Breast epithelium (tissue), 4 donors: ENCODE data around the gene RGS7. TPM values are rescaled to one million over a fixed set of nuclear protein-coding genes. Genes with fewer than 3 reads are reported as not detected.

ENCODE experiments used
- DNase-seq, 2 donors: peaks; one replicate each; pipeline ENCODE4 v3.0.0-alpha.2; 2019; ENCODE audit warnings: low spot score in 2 of 2
- H3K27ac ChIP-seq, 2 donors: fragments of 200-600 bp; sonication (generic) in 1 of 2; one replicate each; pipeline ENCODE4 v1.5.1; 2016 to 2019; ENCODE audit warnings: mild to moderate bottlenecking in 1 of 2
- H3K27me3 ChIP-seq, 2 donors: fragments of 200-600 bp; sonication (generic) in 1 of 2; one replicate each; pipeline versions ENCODE4 v1.5.1 to v1.6.0; 2017 to 2019; ENCODE audit warnings: control low read depth in 1 of 2, mild to moderate bottlenecking in 1 of 2
- H3K36me3 ChIP-seq: fragments of 200-600 bp; one replicate; pipeline ENCODE4 v1.5.1; 2019
- H3K4me1 ChIP-seq, 2 donors: fragments of 200-600 bp; sonication (generic); one replicate each; pipeline ENCODE4 v1.5.1; 2016 to 2019; ENCODE audit warnings: control low read depth in 1 of 2
- H3K4me3 ChIP-seq, 3 donors: fragments of 200-600 bp; sonication (generic); 1 replicate in 2 of 3; 2 replicates in 1 of 3; pipeline ENCODE4 v1.5.1; 2016 to 2019; ENCODE audit warnings: mild to moderate bottlenecking in 3 of 3, moderate library complexity in 2 of 3
- H3K9me3 ChIP-seq, 2 donors: fragments of 200-600 bp; sonication (generic) in 1 of 2; one replicate each; pipeline ENCODE4 v1.5.1; 2016 to 2019; ENCODE audit warnings: control low read depth in 1 of 2
- CTCF ChIP-seq, 3 donors: fragments of 450-650 bp; IDR thresholded peaks; one replicate each; pipeline ENCODE4 v1.5.1; 2016 to 2017; ENCODE audit warnings: antibody characterized with exemption in 3 of 3, mild to moderate bottlenecking in 3 of 3, moderate library complexity in 3 of 3
- POLR2A ChIP-seq: fragments of 450-650 bp; IDR thresholded peaks from one replicate; pipeline ENCODE4 v1.6.1; 2016; ENCODE audit warnings: antibody characterized with exemption, mild to moderate bottlenecking, moderate library complexity
- POLR2AphosphoS5 ChIP-seq, 3 donors: sonication (generic); formaldehyde crosslinking; IDR thresholded peaks; one replicate each; pipeline ENCODE4 v1.6.1; 2017; ENCODE audit warnings: antibody characterized with exemption in 3 of 3
- intact Hi-C: fragments of 100-400 bp; cut with DNase I; formaldehyde crosslinking; loops from one replicate; pipeline ENCODE4 v1.15.1; 2023; ENCODE audit warnings: low total_unique reads
- total RNA-seq, 3 donors: library from RNA; depleted of rRNA; stranded (reverse); fragments of >200 nt; gene quantifications; one replicate each; pipeline ENCODE4 v1.1.0, GENCODE V29; 2016

Gene RGS7
- total RNA-seq, 3 donors from 2014 or later: 0.16 TPM; not detected in 2

- no peaks in the 10 kb centered on the region for H3K4me1 ChIP-seq
- H3K27ac ChIP-seq: no peak overlapping the region
- H3K27me3 ChIP-seq: no peaks in the 10 kb centered on the region
- no peaks in the 10 kb centered on the region for H3K36me3 ChIP-seq
- TF ChIP-seq POLR2A: no peak
- no peak for TF ChIP-seq POLR2AphosphoS5 (IDR thresholded peaks at IDR 0.05)
- TF ChIP-seq CTCF (IDR thresholded peaks at IDR 0.05): no peak
- H3K4me3 ChIP-seq: no peak overlapping the region
- no peak for DNase-seq
- H3K9me3 ChIP-seq: no peaks in the 10 kb centered on the region
- intact Hi-C loops: no loop called here
Measured at GRCh38 chr1:240821925-240822324, 535.1 kb downstream of the RGS7 start.

GRCh38 chr1:240820816-240821215 lies 536.2 kb downstream of the RGS7 start:
- TF ChIP-seq POLR2AphosphoS5 (IDR thresholded peaks at IDR 0.05) (no peak), POLR2A (no peak), CTCF (IDR thresholded peaks at IDR 0.05) (no peak)
- Histone ChIP-seq H3K4me3 (no peak overlapping the region), H3K36me3 (no peaks in the 10 kb centered on the region), H3K9me3 (no peaks in the 10 kb centered on the region), H3K27ac (no peak overlapping the region), H3K4me1 (no peaks in the 10 kb centered on the region), H3K27me3 (no peaks in the 10 kb centered on the region)
- intact Hi-C loops: no loop called here
- no peak for DNase-seq

- no peak overlapping the region for H3K27ac ChIP-seq
- no peaks in the 10 kb centered on the region for H3K4me1 ChIP-seq
- H3K36me3 ChIP-seq: no peaks in the 10 kb centered on the region
- H3K9me3 ChIP-seq: no peaks in the 10 kb centered on the region
- TF ChIP-seq POLR2AphosphoS5 (IDR thresholded peaks at IDR 0.05): no peak
- DNase-seq: no peak
- no peak overlapping the region for H3K4me3 ChIP-seq
- H3K27me3 ChIP-seq: no peaks in the 10 kb centered on the region
- intact Hi-C loops: no loop called here
Measured at GRCh38 chr1:240816472-240816871, 540.5 kb downstream of the RGS7 start.

GRCh38 chr1:240813720-240814119 lies 543.3 kb downstream of the RGS7 start:
- H3K27ac ChIP-seq: no peak overlapping the region
- DNase-seq: no peak
- H3K36me3 ChIP-seq: no peaks in the 10 kb centered on the region
- H3K27me3 ChIP-seq: no peaks in the 10 kb centered on the region
- H3K4me1 ChIP-seq: no peaks in the 10 kb centered on the region
- H3K4me3 ChIP-seq: no peak overlapping the region
- no peaks in the 10 kb centered on the region for H3K9me3 ChIP-seq
- no peak for TF ChIP-seq POLR2AphosphoS5 (IDR thresholded peaks at IDR 0.05)
- intact Hi-C loops: no loop called here

DNA sequence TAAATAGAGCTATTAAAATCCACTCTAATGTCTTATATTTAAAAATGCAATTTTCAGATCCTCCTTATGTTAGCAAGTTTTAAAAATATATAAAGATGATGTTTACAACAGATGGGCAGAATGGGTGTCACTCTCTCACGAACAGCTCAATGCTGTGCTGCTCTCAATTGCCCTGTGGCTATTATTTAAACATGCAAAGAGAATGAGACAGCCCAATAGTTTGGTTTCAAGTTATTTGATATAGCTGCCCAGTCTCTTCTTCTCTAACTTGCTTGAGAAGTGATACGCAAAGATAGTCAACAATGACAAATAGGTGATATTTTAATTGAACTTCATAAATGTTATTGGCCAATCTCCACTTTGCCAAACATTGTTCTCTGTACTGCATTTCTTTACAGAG lies 545.7 kb downstream of the RGS7 start:
- DNase-seq: no peak
- intact Hi-C loops: no loop called here
- Histone ChIP-seq H3K27ac (no peak overlapping the region), H3K4me3 (no peak overlapping the region), H3K27me3 (no peaks in the 10 kb centered on the region), H3K36me3 (no peaks in the 10 kb centered on the region), H3K4me1 (no peaks in the 10 kb centered on the region), H3K9me3 (no peaks in the 10 kb centered on the region)
- TF ChIP-seq CTCF (IDR thresholded peaks at IDR 0.05) (no peak), POLR2AphosphoS5 (IDR thresholded peaks at IDR 0.05) (no peak), POLR2A (no peak)

- TF ChIP-seq POLR2AphosphoS5 (IDR thresholded peaks at IDR 0.05): no peak
- no peak for TF ChIP-seq POLR2A
- no peak for TF ChIP-seq CTCF (IDR thresholded peaks at IDR 0.05)
Measured at GRCh38 chr1:240808381-240808780, 548.6 kb downstream of the RGS7 start.

More at GRCh38 chr1:240808381-240808780, 548.6 kb downstream of the RGS7 start:
- intact Hi-C loops: no loop called here
- Histone ChIP-seq H3K4me1 (no peaks in the 10 kb centered on the region), H3K4me3 (no peak overlapping the region), H3K27ac (no peak overlapping the region), H3K27me3 (no peaks in the 10 kb centered on the region), H3K36me3 (no peaks in the 10 kb centered on the region), H3K9me3 (no peaks in the 10 kb centered on the region)
- no peak for DNase-seq
